Measurements from ENCODE around the gene CASTOR1.
A peak's percentile ranks its signal among the peaks of the same experiment; 100 is the strongest.

CASTOR1 gene

DNA sequence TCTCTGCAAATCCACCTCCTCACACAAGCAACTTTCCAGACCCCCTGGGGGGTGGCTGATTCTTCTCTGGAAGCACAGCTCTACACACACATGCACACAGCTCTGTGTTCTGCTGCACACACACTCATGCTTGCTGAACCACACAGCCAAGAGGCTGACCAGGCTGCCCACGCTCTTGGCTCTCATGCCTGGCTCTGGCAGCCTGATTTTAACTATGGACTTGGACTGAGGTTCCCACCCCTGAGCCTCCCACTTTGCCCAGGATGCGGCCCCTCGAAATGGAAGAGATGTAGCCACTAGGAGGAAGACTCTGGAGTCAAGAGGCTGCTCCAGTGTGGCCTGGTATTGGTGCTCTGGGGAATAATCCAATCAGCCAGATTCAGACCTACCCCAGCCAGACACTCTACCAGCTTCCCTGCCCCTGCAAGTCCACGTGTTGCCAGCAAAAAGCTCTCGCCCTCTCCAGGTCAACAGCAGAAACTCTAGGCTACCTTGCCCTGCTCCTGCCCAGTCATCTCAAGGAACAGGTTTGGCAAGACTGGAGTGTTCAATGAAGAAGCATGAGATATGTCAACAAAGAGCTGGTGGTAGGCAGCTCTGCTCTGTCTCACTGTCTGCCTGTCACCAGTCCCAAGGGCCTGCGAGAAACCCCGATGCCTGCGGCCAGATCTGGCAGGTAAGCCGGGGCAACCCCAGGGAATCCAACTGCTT, 8.8 kb upstream of the CASTOR1 start:
- DNase-seq, result no peak

DNA sequence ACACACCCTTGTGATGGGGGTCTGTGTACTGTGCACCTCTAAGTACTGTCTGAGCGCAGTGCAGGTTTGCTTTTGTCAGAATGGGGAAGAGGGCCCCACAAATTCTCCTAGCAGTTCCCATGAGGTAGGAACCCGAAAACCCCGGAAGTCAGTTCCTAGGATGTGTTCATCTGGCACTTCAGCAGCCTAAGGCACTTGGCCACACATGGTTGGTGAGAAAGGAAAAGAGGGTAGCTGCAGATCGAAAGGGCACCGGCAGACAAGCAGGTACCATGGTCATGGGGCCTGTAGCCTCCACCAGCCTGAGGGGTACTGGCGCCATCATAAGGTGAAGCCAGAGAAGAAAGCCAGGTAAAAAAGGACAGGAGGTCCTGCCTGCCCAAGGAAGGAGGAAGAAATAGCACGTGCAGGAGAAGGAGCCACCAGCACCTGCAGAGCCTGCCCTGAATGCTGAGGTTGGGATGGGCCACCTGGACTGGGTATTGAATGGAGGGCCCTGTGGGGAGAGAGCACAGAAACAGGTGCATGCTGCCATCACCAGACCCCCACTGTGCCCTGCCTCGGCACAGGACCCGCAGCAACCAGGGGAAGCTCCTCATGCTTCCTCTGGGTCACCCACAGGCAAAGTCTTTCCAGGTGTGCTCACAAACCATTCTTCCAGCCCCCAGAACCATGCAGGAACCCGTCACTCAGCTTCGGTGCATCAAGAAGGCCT, 8.1 kb upstream of the CASTOR1 start:
- DNase-seq, result no peak

DNA sequence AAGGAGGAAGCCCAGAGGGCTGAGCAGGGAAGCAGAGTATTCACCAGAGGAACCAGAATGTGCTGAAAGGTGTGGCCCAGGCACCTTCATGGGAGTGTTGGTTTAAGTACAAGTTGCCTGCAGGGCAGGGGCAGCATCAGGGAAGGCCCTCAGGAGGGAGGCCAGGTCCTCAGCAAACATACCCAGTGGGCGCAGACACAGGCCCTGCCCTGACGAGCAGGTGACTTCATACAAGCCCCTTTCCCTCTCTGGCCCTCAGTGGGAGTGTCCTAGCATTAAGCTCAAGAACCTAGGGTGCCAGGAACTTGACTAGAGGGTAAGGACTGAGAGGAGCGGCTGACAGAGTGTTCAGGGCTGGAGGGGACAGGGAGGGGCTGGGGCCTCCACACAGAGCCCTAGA, 7.5 kb upstream of the CASTOR1 start:
- no peak for DNase-seq

- no peak for DNase-seq
Observed at GRCh38 chr22:30296324-30296723, 7.0 kb upstream of the CASTOR1 start.

- no peak for DNase-seq
Observed at GRCh38 chr22:30295576-30295975, 6.3 kb upstream of the CASTOR1 start.

GRCh38 chr22:30294830-30295229, 5.5 kb upstream of the CASTOR1 start:
- DNase-seq, result no peak

DNA sequence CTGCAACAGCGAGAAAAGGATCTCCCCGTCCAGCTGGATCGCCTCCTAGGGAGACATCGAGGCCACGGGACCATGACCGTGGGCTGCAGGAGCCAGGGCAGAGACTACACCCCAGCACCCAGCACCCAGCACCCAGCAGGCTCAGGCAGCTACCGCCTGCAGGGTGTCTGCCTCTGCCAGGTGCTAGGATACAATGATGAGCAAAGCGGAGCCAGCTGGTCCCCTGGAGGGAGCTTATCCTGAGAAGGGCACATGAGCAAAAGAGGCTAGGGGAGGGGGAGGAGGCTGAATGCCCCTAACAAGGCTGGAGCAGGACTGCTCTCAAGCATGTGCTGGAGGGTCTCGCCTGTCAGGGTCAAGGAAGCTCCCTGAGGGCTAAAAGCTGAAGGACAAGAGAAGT, 4.8 kb upstream of the CASTOR1 start:
- no peak for DNase-seq

DNA sequence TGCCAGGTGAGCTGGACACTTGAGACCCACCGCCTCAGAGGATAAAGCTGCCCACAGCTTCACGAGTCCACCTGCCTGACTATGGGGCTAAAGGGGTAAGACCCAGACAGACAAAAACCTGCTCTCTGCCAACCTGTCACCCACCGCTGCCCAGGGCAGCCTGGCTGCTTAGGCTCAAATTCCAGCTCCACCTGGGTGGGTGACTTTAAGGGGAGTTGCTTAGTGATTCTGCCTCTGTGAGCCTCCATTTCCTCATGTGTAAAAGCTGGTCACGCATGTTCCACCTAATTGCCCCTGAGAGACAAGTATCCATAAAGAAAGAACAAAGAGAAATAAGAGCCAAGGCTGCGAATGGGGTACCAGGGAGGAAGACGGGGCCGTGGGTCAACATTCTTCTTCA, 3.7 kb upstream of the CASTOR1 start:
- no peak for DNase-seq

DNA sequence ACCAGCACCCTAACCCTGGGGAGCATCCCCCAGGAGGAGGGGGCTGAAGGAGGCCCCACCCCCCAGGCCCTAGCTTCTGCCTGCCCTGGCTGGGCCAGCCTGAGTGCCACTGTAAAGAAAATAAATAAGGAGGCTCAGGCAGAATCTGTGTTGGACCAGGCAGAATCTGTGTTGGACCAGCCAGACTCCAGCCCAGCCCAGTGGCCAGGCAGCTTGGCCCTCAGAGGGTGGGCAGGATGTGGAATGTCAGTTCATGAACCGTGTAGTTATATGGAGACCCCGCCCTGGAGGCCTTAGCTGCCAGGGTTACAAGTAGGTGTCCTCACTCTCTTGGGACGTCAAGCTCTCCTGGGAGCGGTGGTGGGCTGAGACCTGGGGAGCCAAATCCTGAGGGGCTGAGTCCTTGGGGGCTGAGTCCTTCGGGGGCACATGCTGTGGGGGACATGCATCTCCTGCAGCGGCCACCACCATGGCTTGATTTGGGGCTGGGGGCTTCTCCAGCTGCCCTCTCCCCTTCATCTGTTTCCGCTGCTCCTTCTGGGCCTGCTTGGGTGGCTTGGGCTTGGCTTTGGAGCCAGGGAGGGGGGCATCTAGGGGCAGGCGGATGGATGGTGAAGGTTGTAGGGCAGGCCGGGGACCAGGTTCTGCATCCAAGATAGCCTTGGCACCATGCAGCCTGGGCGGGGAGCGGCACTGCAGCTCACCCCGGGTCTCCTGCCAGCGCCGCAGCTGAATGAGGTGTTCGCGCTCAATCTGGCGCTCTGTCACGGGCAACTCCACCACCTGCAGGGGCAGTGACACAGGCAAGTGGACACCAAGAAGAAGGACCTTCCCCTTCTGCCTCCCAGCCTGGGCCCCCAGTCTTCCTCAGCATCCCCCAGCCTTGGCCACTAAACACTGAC, 3.0 kb upstream of the CASTOR1 start:
- DNase-seq, result no peak

- DNase-seq, result peak in 12 of 14 donors; percentile 41 to 88 (median 75)
Observed at GRCh38 chr22:30291058-30291892, 2.0 kb upstream of the CASTOR1 start.

DNA sequence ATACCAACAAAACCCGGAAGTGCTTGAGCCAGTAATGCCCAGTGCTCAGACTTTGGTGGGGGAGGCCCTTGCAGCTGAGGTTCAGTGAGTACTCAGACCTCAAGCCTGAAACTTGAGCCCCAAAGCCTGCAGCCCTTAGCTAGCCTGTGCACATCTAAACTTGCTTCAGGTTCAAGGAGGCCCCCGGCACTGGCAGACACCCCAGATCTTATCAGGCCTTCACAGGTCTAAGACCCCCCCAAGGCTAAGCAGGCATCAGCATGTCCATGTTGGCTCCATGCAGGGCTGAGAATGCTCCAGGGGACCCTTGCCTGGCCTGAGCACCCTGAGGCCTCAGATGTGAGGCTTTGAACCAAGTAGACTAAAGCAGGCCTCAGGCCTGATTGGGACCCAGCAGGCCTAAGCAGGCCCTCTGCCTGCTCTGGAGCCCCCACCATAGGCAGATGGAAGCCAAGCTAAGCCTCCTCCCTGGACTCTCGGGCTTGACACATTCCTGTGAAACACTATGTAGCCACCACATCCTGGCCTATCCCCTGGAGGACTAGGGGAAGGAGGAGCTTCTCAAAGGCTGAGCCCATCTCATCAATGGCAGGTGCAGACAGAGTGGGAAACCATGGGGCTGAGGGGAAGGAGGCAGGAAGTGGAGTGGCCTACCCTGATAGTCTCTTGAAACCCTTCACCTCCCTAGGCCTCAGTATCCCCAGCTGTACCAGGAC, 1.2 kb upstream of the CASTOR1 start:
- DNase-seq, result peak in 5 of 14 donors; percentile 45 to 77 (median 52)

- peak in 1 of 14 donors; percentile 70 for DNase-seq
Observed at GRCh38 chr22:30289980-30290313, 642 bp upstream of the CASTOR1 start.

- no peak for DNase-seq
Observed at GRCh38 chr22:30288419-30289140, 725 bp downstream of the CASTOR1 start.

- DNase-seq, result peak in 13 of 14 donors; percentile 23 to 80 (median 68)
Observed at GRCh38 chr22:30287648-30288418, 1.5 kb downstream of the CASTOR1 start.

DNA sequence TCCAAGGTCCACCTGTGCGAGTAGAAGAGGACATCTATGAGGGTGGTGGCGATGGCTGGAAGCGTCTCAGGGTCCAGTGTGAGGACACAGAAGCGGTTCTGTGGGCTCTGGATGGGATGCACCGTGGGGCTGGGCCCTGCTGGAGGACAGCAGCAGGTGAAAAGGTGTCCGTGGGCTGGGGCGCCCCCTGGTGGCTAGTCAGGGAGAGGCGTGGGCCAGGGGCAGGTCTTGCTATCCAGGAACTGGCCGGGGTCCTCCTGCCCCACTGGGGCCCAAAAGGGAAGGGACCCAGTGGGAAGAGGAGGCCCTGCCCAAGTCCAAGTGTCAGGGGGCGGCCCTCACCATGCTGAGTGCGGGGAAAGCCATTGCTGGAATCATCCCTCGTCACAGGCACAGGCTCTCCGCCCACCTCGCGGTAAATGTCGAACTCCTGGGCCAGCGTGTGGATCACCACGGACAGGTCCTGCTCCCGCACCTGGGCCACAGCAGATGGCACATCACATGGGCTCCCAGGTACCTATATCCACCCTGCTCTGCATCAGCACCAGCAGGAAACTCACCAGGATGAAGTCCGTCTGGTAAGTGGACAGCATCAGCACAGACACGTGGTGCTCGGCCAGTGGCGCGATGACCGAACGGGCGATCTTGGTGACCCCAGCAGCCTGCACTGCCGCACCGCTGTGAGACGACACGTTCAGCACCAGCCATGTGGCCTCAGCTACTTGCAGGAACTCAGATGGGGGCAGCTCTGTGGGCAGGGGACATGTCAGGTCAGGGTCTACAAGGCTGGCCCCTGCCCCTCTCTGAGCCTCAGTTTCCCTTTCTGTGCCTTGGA, 2.3 kb downstream of the CASTOR1 start:
- DNase-seq, result peak in 7 of 14 donors; percentile 6 to 63 (median 36)

GRCh38 chr22:30286331-30286730, 3.0 kb downstream of the CASTOR1 start:
- no peak for DNase-seq

GRCh38 chr22:30285846-30286200, 3.5 kb downstream of the CASTOR1 start:
- no peak for DNase-seq

DNA sequence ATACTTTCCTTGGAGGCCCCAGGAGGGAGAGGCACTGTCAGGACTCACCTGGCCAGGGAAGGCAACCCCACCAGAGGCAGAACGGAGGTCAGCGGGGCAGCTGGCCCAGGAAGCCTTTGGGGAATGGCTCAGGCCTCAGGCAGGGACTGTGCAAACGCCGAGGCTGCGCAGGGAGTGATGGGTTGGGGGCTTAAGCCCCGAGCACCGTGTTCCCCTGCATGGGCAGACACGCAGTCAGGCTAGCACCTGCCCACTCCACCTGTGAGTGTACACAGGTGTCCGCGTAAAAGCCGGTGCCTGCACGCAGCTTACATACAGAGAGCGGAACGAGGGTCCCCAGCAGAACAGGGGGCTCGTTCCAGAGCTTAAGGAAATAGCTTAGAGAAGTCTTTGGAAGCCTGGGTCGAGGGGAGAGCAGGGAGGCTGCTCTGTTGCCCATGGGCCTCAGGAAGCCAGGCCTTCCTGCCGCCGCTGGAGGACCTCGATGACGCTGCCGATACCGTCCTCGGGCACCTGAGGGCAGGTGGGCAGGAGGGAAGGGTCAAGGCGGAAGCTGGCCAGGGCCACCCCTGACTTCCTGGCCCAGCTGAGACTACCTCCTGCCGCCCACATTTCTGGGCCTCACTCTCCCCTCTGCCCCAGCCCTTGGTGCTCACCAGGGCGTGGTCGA, 4.0 kb downstream of the CASTOR1 start:
- no peak for DNase-seq

- DNase-seq, result no peak
Observed at GRCh38 chr22:30284666-30285065, 4.6 kb downstream of the CASTOR1 start.
